Stimulated activated CD4-positive, alpha-beta T cell treated with anti-CD3 and anti-CD28 coated beads, Interleukin-4, amount 100 ng/mL, for 24 hours (primary cell): Measurements from ENCODE around the gene PTPRN2.
"Not testable (repeated sequence)": the region's sequence is repeated elsewhere in the genome, so short reads cannot be mapped to it uniquely, and the experiment has no call there.

ENCODE experiments used
- DNase-seq: peaks from one replicate; pipeline ENCODE4 v3.0.0-alpha.2; 2020

The PTPRN2 gene

DNA sequence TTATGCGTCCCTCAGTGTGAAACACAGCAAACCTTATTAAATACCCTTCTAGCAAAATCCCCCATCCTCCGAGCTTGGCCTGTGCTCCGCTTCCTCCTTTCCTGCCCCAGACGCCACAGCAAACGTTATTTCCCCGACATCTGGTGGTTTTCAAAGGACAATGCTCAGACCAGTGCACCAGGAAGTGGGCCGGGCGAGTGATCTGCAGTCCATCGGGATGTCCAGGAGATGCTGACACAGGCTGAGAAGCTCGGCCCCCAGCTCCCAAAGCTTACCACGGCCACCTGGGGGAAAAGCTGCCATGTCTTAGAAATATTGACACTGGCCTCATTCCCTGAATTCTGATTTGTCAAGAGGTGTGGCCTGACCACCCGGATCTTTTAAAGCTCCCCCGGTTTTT, 129.5 kb downstream of the PTPRN2 start:
- DNase-seq = no peak

DNA sequence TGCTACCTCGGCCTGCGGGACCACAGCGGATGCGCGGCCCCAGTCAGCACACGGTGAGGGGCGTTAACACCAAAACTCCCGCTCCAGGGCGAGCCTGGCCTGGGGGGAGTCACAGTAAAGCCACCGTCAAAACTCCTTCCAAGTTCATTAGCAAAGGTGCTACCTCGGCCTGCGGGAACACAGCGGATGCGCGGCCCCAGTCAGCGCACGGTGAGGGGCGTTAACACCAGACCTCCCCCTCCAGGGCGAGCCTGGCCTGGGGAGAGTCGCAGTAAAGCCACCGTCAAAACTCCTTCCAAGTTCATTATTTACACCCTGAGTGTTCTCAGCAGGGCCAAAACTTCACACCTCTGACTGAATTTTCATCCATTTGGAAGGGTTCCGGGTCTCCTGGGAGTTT, 130.0 kb downstream of the PTPRN2 start:
- not testable (repeated sequence) for DNase-seq

DNA sequence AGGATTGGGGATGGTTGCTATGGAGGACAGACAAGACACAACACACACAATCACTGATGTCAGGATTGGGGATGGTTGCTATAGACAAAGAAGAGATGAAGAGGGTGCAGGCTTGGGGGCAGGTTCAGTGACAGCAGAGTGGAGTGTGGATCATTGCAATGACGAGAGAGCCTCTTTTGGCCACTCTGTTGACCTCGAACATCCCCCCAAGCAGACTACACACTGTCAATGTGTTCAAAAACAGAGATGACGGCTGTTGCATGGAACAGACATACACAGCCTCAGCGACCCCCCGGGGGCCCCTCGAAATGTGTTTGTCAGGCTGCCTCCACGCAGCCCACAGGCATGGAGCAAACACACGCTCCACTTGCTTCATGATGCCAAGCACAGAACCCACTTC, 133.0 kb downstream of the PTPRN2 start:
- DNase-seq = no peak

DNA sequence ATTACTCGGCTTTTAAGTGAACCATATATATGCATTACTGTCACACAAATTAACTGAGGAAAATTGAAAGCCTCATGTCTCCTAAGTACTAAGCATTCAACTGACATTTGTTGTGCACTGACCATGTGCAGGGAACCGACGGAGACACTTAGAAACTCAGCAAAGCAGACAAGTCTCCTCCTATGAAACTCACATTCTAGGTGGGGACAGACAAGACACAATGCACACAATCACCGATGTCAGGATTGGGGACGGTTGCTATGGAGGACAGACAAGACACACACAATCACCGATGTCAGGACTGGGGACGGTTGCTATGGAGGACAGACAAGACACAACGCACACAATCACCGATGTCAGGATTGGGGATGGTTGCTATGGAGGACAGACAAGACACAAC, 134.0 kb downstream of the PTPRN2 start:
- no peak for DNase-seq

DNA sequence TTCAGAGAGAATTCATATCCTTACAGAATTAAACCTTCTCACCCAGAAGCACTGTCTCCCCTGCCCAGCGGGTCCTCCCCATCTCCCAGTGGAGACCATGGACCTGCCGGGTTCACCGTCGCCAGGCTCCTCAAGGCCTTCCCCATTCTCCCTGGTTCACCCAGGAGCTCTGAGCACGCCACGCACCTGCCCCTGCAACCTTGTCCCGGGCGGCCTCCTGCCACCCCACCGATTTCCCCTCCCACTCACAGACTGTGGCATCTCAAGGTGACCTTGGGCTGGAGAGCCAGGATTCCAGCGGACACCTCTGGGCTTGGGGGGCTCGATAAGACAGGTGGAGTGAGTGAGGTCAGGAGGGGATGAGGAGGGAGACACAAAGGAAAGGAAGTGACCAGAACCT, 135.3 kb downstream of the PTPRN2 start:
- no peak for DNase-seq

DNA sequence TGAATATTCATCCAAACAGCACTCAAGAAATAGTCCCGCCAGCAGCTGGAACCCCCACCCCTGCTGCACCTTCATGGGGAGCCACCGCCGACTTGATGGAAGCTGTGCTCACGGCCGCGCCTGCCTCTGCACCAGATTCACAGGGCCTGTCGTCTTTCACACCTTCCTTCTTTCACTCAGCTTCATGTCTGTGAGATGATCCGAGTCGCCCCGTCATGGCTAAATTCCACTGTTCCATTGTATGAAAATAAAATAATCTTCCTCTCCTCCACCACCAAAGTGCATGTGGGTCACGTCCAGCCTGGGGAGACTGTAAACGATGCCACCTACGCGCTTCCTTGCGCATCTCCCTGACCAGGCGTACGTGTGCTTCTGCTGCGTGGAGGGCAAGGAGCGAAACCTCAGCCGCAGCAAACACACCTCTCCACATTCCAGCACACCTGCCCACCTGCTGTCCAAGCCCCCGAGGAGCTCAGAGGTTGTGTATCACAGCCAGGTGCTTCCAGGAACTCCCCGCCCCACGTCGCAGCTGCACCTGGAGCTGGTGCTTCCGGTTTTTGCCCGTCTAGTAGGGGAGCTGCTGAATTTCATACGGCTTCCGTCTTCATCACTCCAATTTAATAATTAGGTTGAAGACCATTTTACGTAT, 137.0 kb downstream of the PTPRN2 start:
- no peak for DNase-seq

DNA sequence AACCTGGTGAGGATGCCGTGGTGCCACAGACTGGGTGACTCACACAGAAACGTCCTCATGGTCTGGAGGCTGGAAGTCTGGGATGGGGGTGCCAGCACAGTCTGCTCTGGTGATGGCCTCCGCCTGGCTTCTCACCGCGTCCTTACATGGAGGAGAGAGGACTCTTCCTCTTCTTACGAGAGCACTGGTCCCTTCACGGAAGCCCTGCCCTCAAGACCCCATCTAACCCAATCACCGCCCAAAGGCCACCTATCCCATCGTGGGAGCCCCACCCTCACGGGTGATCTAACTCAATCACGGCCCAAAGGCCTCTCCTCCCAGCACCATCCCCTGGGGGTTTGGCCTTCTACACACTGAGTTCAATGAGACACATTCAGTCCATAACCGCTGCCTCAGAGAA, 137.7 kb downstream of the PTPRN2 start:
- DNase-seq = no peak

DNA sequence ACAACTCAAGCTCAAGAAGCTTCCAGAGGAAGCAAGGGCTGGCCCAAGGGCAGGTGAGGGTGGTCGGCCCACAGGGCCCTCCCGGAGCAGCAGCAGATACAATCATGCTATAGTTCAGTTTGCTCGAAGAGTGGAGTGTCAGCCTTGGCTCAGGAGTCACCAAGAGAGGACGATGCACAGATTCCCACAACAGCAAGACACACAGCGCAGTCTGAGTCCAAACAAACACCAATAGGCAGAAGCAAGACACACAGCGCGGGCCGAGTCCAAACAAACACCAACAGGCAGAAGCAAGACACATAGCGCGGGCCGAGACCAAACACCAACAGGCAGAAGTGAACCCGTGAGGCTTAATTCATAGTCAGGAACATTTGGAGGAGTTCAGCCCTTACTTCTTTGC, 138.4 kb downstream of the PTPRN2 start:
- DNase-seq = no peak

DNA sequence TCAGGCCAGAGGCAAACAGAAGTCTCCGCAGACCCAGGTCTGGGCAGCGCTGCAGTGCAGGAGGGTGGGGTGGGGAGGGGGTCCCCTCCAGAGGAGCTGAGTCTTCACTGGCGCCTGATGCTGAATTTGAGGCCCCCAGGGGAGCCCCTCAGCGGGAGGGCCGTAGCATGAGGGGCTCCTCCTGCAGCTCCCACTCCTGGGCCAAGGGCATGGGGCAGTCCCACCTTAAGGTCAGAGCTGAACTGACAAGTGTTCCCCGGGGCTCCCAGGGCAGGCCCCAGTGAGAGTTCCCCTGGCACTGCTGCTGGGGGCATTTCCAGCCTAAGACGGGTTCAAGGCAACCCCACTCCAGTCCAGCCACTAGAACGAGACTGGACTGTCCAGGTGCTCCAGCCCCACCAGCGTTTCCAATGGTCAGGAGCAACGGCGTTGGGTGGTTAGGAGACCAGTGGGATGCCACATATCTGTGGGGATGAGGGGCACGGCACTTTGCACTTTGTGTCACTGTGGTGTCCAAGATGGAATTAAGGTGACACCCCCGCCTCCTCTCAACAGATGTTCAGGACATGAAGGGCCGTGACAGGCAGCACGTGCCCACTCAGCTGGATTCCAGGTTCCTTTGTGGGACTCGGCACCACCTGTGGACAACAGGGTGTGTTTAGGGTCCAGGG, 139.1 kb downstream of the PTPRN2 start:
- no peak for DNase-seq

DNA sequence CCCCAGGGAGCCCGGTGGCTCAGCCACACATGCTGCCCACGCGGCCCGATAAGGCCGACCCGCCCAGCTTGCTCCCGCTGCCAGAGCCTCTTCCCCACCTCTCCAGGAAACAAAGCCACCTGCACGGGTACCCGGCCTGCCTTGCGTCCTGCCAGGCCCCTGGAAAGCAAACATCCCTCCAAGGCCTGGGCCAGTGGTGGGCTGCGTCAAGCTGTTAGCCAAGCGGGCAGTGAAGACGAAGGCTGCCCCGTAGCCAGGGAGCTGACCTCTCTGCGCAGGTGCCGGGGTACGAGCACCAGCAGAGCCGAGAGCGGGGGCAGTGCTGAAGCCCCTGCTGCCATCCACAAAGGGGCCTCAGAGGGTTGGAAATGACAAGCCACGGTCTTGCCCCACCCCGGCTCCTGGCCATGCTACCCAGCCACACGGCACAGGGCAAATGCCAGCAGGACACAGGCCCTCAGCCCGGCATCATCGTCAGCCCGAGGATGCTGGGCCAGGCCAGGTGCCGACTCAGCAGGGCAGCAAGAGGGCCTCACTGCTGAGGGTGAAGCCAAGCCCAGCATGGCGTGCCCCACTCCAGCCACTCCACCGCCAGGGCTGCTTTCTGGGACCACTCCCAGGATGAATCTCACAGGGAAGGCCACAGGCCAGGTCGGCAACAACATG, 140.0 kb downstream of the PTPRN2 start:
- no peak for DNase-seq

DNA sequence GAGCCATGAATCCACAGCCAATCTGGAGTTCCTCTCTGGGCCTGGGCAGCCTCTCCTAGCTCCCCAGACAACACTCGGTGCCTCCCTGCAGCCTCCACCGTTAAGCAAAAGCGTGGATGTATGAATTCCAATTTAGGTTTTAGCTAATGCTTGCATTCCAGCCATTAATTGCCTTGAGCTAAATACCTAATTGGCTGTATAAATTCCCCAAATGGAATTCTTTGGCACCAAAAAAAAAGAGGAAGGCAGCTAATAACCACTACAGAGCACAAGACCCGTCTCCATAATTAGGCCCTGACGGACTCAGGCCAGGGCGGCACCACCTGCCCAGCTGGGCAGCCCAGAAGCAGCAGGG, 140.5 kb downstream of the PTPRN2 start:
- no peak for DNase-seq

DNA sequence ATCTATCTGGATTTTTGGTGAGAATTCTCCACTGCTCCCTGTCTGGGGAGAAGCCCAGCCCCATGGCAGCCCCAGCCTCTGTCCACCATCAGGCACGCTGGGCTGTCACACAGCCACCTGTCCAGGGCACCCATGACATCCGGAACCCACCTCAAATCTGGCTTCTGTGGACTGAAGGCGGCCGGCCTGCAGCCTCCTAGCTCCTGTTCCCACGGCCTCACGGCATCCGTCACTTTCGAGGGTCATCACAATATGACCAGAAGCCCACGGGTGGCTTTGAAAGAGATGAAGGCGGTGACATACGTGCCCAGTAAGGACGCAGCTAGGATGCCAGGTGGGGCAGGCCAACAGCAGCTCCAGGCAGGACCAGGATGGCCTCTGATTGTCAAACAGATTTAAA, 140.9 kb downstream of the PTPRN2 start:
- DNase-seq = no peak

DNA sequence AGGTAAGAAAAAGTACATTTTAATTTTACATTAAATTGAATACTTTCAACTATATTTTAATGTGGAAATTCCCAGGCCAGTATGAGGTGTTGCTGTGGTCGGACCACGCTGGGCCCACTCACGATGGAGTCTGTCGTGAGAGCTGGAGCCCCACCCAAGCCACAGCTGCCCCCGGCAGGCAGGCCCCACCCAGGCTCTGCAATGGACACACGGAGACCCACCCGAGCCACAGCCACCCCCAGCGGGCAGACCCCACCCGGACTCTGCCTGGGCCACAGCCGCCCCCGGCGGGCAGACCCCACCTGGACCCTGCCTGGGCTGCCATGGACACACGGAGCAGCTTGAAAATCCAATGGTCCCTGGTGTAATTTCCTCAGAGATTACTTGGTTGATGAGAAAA, 141.3 kb downstream of the PTPRN2 start:
- no peak for DNase-seq

DNA sequence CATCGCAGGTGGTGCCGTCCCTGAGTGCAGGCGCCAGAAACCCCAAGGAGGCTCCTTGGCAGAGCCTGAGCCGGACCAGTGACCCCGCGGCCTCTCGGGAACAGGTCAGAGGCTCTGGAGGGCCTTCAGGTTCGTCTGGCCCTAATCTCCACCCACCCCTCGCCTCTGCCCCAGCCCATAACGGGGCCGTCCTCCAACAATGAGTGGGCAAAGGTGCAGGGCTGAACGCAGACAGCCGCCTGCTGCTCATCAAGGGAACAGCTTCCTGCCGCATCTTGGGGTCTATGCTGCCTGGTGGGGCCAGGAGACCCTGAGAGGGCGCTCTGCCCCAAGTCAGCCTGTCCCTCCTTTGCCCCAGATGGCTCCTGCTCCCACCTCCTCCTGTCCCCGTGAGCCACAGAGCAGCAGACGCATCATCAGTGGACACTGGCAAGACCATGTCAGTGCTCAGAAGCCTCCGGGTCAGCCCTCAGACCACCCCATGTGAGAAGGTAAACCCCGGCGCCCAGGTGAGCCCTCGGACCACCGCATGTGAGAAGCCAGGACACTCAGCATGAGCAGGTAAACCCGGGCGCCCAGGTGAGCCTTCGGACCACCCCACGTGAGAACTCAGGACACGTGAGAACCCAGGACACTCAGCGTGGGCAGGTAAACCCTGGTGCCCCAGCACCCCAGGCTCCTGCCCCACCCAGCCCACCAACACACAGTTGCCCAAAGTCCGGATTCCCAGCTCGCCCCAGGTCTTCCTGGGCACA, 142.0 kb downstream of the PTPRN2 start:
- no peak for DNase-seq

DNA sequence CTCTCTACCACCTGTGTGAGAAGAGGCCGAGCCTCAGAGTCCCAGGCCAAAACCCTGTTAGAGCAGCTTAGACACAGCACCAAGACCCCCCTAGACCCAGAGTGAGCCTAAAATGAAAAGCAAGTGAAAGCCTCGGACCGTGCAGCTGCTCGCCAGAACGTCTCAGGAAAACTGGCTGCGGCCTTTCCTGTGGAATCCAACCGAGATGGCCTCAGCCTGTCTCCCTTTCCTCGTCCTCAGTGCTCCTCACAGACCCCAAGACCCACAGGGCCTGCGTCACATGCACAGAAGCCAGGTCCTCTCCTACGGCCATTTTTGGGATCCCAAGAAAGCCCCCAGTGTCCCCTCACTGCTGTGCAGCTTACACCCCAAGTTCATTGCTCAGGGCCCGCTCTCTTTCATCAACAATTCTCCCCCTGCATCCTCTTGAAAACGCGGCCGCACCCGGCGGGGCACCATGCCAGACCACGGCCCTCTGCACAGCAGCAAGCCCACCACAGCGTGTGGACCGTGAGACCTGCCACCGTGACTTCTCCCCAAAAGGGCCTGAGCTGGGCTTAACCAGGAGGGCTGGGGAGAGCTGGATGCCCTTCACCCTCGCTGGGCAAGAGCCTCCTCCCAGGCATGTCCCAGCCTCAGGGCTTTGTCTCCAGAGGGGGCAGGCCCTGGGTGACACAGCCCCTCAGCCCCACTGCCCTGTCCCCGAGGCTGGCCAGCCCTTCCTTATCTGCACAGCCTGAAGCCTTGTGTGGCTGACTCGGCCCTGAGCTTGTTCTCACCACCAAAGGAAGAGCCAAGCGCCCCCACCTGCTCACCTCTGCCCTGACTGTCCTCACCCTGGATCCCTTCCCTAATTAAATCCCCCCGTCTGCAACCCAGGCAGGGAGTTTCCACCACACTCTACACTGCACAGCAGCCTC, 142.9 kb downstream of the PTPRN2 start:
- no peak for DNase-seq

DNA sequence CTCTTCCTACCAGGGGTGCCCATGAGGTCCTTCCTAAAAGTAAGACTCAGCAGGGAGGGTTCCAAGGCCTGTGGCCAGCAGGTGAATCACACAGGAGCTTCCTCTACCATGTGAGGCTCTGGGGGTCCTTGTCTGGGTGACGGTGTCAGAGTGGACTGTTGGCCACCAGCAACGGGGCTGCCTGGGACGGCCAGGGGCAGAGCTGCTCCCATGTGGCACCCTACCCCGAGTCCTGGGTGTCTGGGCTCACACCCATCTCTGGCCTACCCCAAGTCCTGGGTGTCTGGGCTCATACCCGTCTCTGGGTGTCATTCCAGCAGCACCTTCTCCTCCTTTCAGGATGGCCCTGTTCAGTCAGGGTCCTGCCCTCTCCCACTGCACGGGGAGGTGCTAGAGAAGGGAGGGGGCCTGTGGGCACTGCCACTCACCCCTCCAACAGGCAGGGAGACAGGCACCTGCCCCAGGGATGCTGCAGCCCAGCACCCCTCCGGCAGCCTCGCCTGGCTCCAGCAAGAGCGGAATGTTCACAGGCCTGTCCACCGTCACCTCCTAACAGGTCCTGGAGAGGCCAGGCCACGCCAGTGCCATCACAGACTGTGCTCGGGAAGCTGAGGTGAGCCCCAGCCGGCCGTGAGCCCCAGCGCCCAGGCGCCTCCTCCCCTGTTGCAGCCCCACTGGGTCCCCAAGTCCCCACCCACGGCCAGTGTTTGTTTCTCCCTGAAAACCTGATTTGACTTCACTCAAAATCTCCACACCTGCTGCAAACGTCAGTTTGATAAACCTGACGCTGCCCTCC, 143.7 kb downstream of the PTPRN2 start:
- no peak for DNase-seq

DNA sequence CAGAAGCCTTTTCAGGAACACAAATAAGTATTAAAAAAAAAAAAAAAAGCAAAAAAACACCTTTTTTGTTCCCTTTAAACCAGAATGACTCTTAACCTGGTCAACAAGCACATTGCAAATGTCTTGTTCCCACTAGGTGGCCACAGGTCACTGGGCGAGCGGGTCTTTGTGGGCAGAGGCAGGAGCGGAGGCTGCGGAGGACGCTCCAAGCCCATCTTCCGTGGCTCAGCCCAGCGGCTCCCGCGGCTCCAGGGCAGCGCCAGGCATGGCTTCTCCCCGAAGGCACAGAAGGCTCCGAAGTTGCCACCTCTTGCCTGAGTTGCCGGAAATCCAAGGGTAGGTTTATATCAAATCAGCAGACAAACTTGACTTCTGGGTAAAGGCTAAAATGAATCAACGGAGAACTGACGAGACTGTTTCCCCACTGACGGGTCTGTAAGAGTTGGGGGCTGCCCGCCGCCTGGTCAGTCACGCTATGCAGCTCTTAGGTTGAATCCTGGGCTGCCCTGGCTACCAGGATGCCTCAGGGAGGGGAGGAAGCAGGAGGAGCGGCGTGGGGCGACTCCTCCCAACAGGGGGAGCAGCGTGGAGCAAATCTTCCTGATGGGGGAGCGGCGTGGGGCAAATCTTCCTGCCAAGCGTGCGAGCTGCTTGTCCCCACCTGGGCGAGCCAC, 144.5 kb downstream of the PTPRN2 start:
- DNase-seq = no peak

DNA sequence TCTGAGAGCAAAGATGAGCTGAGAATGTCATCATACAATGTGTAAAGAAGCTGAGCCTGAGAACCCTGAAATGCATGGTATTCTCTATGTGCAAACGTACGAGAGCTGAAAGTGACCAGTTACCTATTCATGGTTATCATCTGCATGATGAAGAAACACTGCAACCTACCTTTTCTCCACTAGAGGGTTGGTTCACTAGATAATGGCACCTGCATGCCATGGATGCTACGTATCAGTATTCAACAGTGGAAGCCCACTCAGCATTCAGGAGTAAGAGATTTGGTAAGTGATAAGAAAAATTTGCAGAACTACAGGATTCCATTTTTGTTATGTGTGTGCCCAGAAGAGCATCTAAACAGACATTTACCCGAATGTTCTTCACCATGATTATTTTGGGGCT, 145.4 kb downstream of the PTPRN2 start:
- no peak for DNase-seq

DNA sequence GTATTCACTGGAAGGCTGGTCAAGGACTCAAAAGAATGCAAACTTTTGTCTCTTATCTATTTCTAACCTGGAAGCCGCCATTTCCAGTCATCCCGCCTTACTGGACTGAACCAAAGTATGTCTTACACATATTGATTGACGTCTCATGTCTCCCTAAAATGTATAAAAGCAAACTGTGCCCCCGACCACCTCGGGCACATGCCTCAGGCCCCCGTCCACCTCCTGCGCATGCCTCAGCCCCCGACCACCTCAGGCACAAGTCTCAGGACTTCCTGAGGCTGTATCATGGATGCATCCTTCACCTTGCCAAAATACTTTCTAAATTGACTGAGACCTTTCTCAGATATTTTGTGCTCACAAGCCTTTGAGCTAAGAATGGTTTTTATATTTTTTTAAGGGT, 148.6 kb downstream of the PTPRN2 start:
- no peak for DNase-seq

DNA sequence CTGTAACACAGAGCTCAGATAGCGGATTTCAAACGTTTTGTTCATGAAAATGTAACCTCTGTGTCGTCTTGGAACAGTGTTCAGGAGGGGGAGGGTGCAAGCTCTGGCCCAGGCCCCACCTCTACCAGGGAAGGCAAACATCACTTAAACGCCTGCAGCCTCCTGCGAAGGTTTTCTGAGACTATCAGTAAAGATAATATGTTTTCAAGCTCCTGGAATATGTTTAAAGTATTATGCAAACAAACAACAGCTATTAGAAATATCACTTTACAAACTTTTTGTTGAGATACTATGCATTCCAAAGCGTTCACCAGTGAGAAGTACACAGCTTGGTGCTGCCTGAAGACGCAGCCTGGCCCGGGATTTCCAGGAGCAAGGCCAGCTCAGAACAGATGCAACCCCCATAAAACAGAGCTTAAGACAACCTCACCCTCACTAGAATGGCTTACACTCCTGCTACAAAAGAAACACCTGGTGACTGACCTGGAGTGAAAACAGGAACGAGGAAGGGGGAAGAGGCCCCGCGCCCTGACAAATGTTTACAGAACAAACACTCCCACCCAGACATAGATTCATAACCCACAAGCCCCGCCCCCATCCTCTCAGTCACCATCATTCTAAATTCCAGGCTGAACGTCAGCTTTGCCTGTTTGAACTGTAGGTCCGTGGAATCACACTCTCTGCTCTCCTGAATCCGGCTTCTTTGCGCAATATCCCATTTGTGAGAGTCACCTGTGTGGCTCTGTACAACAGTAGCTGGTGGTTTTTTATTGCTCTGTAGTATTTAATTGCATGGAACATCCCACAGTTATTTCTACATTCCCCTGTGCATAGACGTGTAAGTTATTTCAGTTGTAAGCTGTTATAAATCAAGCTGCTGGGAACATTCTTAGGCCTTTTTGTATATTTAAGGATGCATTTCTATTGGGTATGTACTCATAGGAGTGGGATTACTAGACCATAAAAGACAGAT, 155.0 kb downstream of the PTPRN2 start:
- no peak for DNase-seq
